Measurements from ENCODE around the gene MAGEL2. TPM values are rescaled to one million over a fixed set of nuclear protein-coding genes. Genes with fewer than 3 reads are reported as not detected.

The MAGEL2 gene
- total RNA-seq (2014; rRNA removed; shearing (Covaris generic)) = not detected in 2 replicates

GRCh38 chr15:23647421-23648370 is at the start of gene MAGEL2:
Gene MAGEL2, minus strand, starts transcription at chr15:23647867. Its CDS starts 125 bp downstream, at chr15:23647742.
- DNase-seq (ENCODE audit: low spot score) = no peak

GRCh38 chr15:23695282-23695681 is 47.6 kb upstream of the MAGEL2 start:
- DNase-seq (ENCODE audit: low spot score) = no peak

GRCh38 chr15:23694592-23694991 is 46.9 kb upstream of the MAGEL2 start:
- no peak for DNase-seq (ENCODE audit: low spot score)

GRCh38 chr15:23690450-23690852 is 42.8 kb upstream of the MAGEL2 start:
- no peak for DNase-seq (ENCODE audit: low spot score)

- DNase-seq (ENCODE audit: low spot score) = no peak
These were observed 42.3 kb upstream of the MAGEL2 start for GRCh38 chr15:23690015-23690414.

- no peak for DNase-seq (ENCODE audit: low spot score)
These were observed 39.4 kb upstream of the MAGEL2 start, which contains the start of gene NDN for GRCh38 chr15:23687143-23687470. Gene NDN, minus strand, starts transcription at chr15:23687305. Its CDS starts 88 bp downstream, at chr15:23687217.

GRCh38 chr15:23686466-23687142 is 38.9 kb upstream of the MAGEL2 start:
- DNase-seq (ENCODE audit: low spot score) = no peak

- no peak for DNase-seq (ENCODE audit: low spot score)
These were observed 23.8 kb upstream of the MAGEL2 start for GRCh38 chr15:23671481-23671880.

- DNase-seq (ENCODE audit: low spot score) = no peak
These were observed 23.3 kb upstream of the MAGEL2 start for GRCh38 chr15:23670970-23671369.

GRCh38 chr15:23663232-23663631 is 15.6 kb upstream of the MAGEL2 start:
- no peak for DNase-seq (ENCODE audit: low spot score)

GRCh38 chr15:23648920-23649515 is 1.4 kb upstream of the MAGEL2 start:
- DNase-seq (ENCODE audit: low spot score) = peak; percentile 65

- DNase-seq (ENCODE audit: low spot score) = no peak
These were observed 719 bp downstream of the MAGEL2 start for GRCh38 chr15:23647001-23647295.

- no peak for DNase-seq (ENCODE audit: low spot score)
These were observed 1.3 kb downstream of the MAGEL2 start for GRCh38 chr15:23646165-23647000.

GRCh38 chr15:23645371-23646164 is 2.1 kb downstream of the MAGEL2 start:
- no peak for DNase-seq (ENCODE audit: low spot score)

- no peak for DNase-seq (ENCODE audit: low spot score)
These were observed 2.8 kb downstream of the MAGEL2 start for GRCh38 chr15:23644829-23645228.

- peak; percentile 87 for DNase-seq (ENCODE audit: low spot score)
These were observed 5.1 kb downstream of the MAGEL2 start for GRCh38 chr15:23642413-23643044.

GRCh38 chr15:23634181-23634580 is 13.5 kb downstream of the MAGEL2 start:
- DNase-seq (ENCODE audit: low spot score) = no peak

- peak; percentile 15 for DNase-seq (ENCODE audit: low spot score)
These were observed 18.3 kb downstream of the MAGEL2 start for GRCh38 chr15:23629234-23629805.

- DNase-seq (ENCODE audit: low spot score) = no peak
These were observed 18.9 kb downstream of the MAGEL2 start for GRCh38 chr15:23628612-23629233.
